Caco-2 (cell line): ENCODE data around the gene OR2V1. TPM values are rescaled to one million over a fixed set of nuclear protein-coding genes. Genes with fewer than 3 reads are reported as not detected.

Source experiments
- BruUV-seq: library from RNA; stranded (reverse); fragments of 400-500 nt; replicated peaks from 2 replicates; lab custom pipeline; 2021; lab: Mats Ljungman, UMichigan
- CTCF ChIA-PET: fragments of 300-600 bp; sonication (Branson Sonifier 250); formaldehyde crosslinking; loops from one replicate; lab custom pipeline; 2022; ENCODE audit warnings: antibody characterized with exemption; lab: Charles Lee
- POLR2A ChIA-PET: fragments of 300-600 bp; sonication (Branson Sonifier 250); formaldehyde crosslinking; loops from one replicate; lab custom pipeline; 2022; ENCODE audit warnings: antibody characterized with exemption; lab: Charles Lee
- DNase-seq, 2 experiments: peaks; one replicate each; pipeline versions ENCODE4 v3.0.0 to v3.0.0-alpha.2; 2020 to 2022
- H3K27me3 ChIP-seq: replicated peaks from 2 replicates; pipeline ENCODE4 v1.6.0; 2011; ENCODE audit warnings: low read length; ENCODE audit not compliant: control insufficient read depth, insufficient read depth
- H3K36me3 ChIP-seq: 2 replicates; pipeline ENCODE4 v1.5.1; 2011; ENCODE audit warnings: low read length; ENCODE audit not compliant: control insufficient read depth, insufficient read depth
- H3K4me1 ChIP-seq: fragments of 250-450 bp; sonication (Bioruptor Pico); 2 replicates; pipeline ENCODE4 v1.5.1; 2020; ENCODE audit warnings: mild to moderate bottlenecking
- H3K4me3 ChIP-seq: 2 replicates; pipeline ENCODE4 v1.5.1; 2011; ENCODE audit warnings: low read depth, mild to moderate bottlenecking, control low read depth, low read length
- H3K9me3 ChIP-seq: fragments of 250-450 bp; sonication (Bioruptor Pico); 2 replicates; pipeline ENCODE4 v1.5.1; 2020; ENCODE audit warnings: mild to moderate bottlenecking, moderate library complexity
- H3K27ac Mint-ChIP-seq: one replicate; pipeline ENCODE4 v1.8.0; 2022; ENCODE audit warnings: mixed read lengths; ENCODE audit not compliant: unreplicated experiment
- H3K27me3 Mint-ChIP-seq: one replicate; pipeline ENCODE4 v1.8.0; 2022; ENCODE audit warnings: mixed read lengths; ENCODE audit not compliant: insufficient read depth, unreplicated experiment
- H3K36me3 Mint-ChIP-seq: one replicate; pipeline ENCODE4 v1.8.0; 2022; ENCODE audit warnings: mild to moderate bottlenecking, mixed read lengths; ENCODE audit not compliant: insufficient read depth, unreplicated experiment
- H3K4me1 Mint-ChIP-seq: one replicate; pipeline ENCODE4 v1.8.0; 2022; ENCODE audit warnings: low read depth, mixed read lengths; ENCODE audit not compliant: unreplicated experiment
- H3K4me3 Mint-ChIP-seq: one replicate; pipeline ENCODE4 v1.8.0; 2022; ENCODE audit warnings: mild to moderate bottlenecking, moderate library complexity, mixed read lengths; ENCODE audit not compliant: unreplicated experiment
- H3K9me3 Mint-ChIP-seq: one replicate; pipeline ENCODE4 v1.8.0; 2022; ENCODE audit warnings: mixed read lengths; ENCODE audit not compliant: unreplicated experiment
- intact Hi-C: fragments of 100-400 bp; cut with micrococcal nuclease; formaldehyde crosslinking; loops from one replicate; pipeline ENCODE4 v1.10.0; 2022; ENCODE audit not compliant: unreplicated experiment
- total RNA-seq: library from RNA; stranded (reverse); gene quantifications from 2 replicates; pipeline ENCODE4 v1.2.3, GENCODE V29; 2022
- TF ChIP-seq, protein P1 (sequence below), 2 experiments: fragments of 200-600 bp in 1 of 2; IDR thresholded peaks; 1 replicate in 1 of 2; 2 replicates in 1 of 2; pipeline versions ENCODE4 v1.5.1 to v1.8.0; 2011 to 2022; ENCODE audit warnings: antibody characterized with exemption in 1 of 2, control low read depth in 1 of 2, inconsistent platforms in 1 of 2, low read depth in 1 of 2, low read length in 1 of 2, mild to moderate bottlenecking in 1 of 2, moderate library complexity in 1 of 2; ENCODE audit not compliant: insufficient read depth in 1 of 2, severe bottlenecking in 1 of 2, unreplicated experiment in 1 of 2

The OR2V1 gene
- total RNA-seq, 1 experiment from 2014 or later = not detected

DNA sequence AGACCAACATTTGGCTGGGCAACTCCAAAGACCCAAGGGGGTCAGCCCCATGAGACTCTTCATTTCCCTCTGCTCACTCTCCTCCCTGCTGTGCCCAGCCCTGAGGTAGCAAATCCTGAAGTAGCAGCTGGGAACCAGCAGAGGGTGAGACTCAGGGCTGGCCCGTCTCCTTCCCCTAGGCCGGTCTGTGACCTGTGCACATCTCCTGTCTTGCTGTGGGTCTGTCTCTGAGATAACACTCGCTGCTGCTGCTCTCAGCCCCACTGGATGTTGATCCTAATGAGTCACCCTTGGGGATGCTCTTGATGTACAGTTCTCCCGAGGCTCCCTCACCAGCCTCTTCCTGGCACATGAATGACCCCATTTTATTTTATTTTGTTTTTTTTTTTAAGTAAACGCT is 7.3 kb upstream of the OR2V1 start:
- Mint-ChIP-seq H3K4me1 (no peaks in the 10 kb centered on the region), H3K27me3 (peaks cover 11% of the 10 kb centered on the region), H3K36me3 (no peaks in the 10 kb centered on the region), H3K4me3 (no peak overlapping the region), H3K9me3 (no peaks in the 10 kb centered on the region), H3K27ac (no peak overlapping the region)
- POLR2A ChIA-PET = no interaction called here
- DNase-seq = peak in 1 of 2 experiments; percentile 15
- CTCF ChIA-PET = no interaction called here
- Histone ChIP-seq H3K4me1 (no peaks in the 10 kb centered on the region), H3K4me3 (no peak overlapping the region), H3K9me3 (no peaks in the 10 kb centered on the region), H3K36me3 (no peaks in the 10 kb centered on the region), H3K27me3 (no peaks in the 10 kb centered on the region)
- TF ChIP-seq, protein P1, sequence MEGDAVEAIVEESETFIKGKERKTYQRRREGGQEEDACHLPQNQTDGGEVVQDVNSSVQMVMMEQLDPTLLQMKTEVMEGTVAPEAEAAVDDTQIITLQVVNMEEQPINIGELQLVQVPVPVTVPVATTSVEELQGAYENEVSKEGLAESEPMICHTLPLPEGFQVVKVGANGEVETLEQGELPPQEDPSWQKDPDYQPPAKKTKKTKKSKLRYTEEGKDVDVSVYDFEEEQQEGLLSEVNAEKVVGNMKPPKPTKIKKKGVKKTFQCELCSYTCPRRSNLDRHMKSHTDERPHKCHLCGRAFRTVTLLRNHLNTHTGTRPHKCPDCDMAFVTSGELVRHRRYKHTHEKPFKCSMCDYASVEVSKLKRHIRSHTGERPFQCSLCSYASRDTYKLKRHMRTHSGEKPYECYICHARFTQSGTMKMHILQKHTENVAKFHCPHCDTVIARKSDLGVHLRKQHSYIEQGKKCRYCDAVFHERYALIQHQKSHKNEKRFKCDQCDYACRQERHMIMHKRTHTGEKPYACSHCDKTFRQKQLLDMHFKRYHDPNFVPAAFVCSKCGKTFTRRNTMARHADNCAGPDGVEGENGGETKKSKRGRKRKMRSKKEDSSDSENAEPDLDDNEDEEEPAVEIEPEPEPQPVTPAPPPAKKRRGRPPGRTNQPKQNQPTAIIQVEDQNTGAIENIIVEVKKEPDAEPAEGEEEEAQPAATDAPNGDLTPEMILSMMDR (IDR thresholded peaks at IDR 0.05; ENCODE audit: insufficient read depth in 1 of 2, low read depth in 1 of 2, low read length in 1 of 2, severe bottlenecking in 1 of 2, unreplicated experiment in 1 of 2) = no peak
- intact Hi-C loops = no loop called here
- no TSS peak for BruUV-seq

DNA sequence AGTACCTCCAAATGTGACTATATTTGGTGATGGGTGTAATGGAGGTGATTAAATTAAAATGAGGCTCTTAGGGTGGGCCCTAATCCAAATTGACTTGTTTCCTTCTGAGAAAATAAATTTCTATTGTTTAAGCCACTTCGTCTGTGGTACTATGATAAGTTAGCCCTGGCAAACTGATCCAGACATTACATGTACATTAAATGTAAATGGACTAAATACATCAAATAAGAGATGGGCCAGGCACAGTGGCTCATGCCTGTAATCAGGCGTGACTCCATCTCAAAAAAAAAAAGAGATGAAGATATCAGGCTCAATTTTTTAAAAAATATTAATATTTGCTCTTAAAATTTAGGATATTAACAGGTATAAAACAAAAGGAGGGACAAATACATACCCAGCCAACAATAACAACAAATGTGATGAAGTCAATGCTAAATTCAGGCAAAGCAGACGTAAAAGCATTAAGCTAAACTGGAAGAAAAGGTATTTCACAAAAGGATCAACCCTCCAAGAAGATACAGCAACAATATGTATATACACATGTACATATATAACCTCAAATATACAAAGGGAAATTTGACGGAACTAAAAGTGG is 5.5 kb upstream of the OR2V1 start:
- H3K4me3 Mint-ChIP-seq = no peak overlapping the region
- TF ChIP-seq, protein P1 (IDR thresholded peaks at IDR 0.05; ENCODE audit: insufficient read depth in 1 of 2, low read depth in 1 of 2, low read length in 1 of 2, severe bottlenecking in 1 of 2, unreplicated experiment in 1 of 2) = no peak
- Histone ChIP-seq H3K4me3 (no peak overlapping the region), H3K4me1 (no peaks in the 10 kb centered on the region), H3K36me3 (no peaks in the 10 kb centered on the region), H3K9me3 (no peaks in the 10 kb centered on the region), H3K27me3 (no peaks in the 10 kb centered on the region)
- H3K27ac Mint-ChIP-seq = no peak overlapping the region
- H3K9me3 Mint-ChIP-seq = no peaks in the 10 kb centered on the region
- POLR2A ChIA-PET = no interaction called here
- CTCF ChIA-PET = no interaction called here
- no TSS peak for BruUV-seq
- no peaks in the 10 kb centered on the region for H3K36me3 Mint-ChIP-seq
- H3K4me1 Mint-ChIP-seq = no peaks in the 10 kb centered on the region
- peaks cover 15% of the 10 kb centered on the region for H3K27me3 Mint-ChIP-seq
- no peak for DNase-seq
- intact Hi-C loops = no loop called here

DNA sequence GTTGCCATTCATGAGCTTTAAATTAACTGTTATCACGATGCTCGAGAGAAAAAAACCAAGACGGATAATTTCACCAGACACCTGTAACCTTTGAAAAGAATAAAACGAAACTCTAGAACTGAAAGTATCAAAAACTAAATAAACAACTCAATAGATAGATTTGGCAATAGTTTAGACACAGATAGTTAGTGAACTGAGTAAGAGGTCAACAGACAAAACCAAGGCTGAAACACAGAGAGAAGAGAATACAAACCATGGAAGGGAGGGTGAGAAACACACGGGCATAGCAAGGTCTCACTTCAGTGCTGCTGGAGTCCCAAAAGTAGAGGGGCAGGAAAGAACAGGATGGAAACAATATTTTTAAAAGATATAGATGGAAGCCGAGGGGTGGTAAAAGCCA is 3.3 kb upstream of the OR2V1 start:
- no peak overlapping the region for H3K4me3 Mint-ChIP-seq
- Histone ChIP-seq H3K4me3 (no peak overlapping the region), H3K27me3 (no peaks in the 10 kb centered on the region), H3K36me3 (no peaks in the 10 kb centered on the region), H3K9me3 (no peaks in the 10 kb centered on the region), H3K4me1 (no peaks in the 10 kb centered on the region)
- BruUV-seq = no TSS peak
- H3K36me3 Mint-ChIP-seq = no peaks in the 10 kb centered on the region
- TF ChIP-seq, protein P1 (IDR thresholded peaks at IDR 0.05; ENCODE audit: insufficient read depth in 1 of 2, low read depth in 1 of 2, low read length in 1 of 2, severe bottlenecking in 1 of 2, unreplicated experiment in 1 of 2) = no peak
- ChIA-PET POLR2A (no interaction called here), CTCF (interaction anchor here (0.6 kb wide), 1 partner anchor 95 kb away, joined by 3 read pairs; no protein-coding TSS in a partner anchor)
- intact Hi-C loops = no loop called here
- DNase-seq = no peak
- no peaks in the 10 kb centered on the region for H3K9me3 Mint-ChIP-seq
- H3K27me3 Mint-ChIP-seq = peaks cover 21% of the 10 kb centered on the region
- H3K4me1 Mint-ChIP-seq = no peaks in the 10 kb centered on the region
- H3K27ac Mint-ChIP-seq = no peak overlapping the region
